ENCODE results near the gene VPS54.

DNA sequence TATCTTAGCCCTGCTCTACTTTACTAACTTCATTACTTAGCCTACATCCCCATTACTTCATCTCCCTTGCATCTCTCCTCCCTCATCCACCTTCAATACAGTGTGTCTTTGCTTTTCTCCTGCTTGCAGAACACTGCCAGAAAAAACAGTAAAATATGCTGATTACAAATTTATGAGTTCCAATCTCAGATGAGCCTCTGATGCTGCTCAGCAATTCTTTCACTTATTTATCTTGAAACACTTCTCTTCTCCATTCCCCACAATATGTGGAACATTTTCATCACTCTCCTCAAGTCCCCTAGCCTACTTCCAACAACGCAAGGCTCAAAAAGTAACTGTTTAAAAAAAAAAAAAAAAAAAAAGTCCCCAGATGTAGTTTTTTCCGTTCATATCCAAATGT is 7.1 kb downstream of the VPS54 start:
- TF ChIP-seq CTCF (IDR thresholded peaks at IDR 0.05) (no peak), POLR2A (IDR thresholded peaks at IDR 0.05) (no peak)

All from gastroesophageal sphincter (tissue), 3 donors.